Activated CD8-positive, alpha-beta memory T cell treated with anti-CD3 and anti-CD28 coated beads, Interleukin-2, amount 50 U/mL, for 24 hours (primary cell): ENCODE measurements around the gene AQP6.

Experiments used
- DNase-seq: peaks from one replicate; pipeline ENCODE4 v3.0.0-alpha.2; 2020; ENCODE audit errors: extremely low read depth

The AQP6 gene

DNA sequence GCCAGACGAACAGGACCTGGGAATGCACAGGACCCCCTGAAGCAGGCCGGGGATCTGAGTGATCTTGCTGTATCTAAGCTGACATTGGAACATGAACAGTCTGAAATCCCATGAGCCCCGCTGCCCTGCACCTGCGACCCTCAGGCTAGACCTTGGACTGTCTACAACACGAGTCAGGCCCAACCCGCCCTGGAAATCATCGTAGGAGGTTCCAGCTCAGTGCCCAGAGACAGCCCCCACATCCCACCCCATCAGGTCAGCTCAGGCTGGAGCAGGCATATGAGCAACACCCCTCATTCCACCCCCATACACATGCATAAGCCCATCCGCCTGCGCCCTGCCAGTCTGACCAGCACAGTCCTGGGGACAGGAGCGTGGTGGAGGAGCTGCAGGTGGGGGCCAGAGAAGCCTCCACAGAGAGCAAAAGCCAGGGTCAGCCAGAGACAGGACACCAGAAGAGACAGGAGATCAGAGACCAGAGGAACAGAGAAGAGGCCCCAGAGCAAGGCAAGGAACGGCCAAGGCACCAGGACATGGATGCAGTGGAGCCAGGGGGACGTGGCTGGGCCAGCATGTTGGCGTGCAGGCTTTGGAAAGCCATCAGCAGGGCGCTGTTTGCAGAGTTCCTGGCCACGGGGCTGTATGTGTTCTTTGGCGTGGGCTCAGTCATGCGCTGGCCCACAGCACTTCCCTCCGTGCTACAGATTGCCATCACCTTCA is at the start of gene AQP6:
TSS of gene AQP6 (plus strand) at position 307 of the 720 bp plus-strand sequence. CDS start at position 534, 227 bp downstream.
- DNase-seq: no peak

DNA sequence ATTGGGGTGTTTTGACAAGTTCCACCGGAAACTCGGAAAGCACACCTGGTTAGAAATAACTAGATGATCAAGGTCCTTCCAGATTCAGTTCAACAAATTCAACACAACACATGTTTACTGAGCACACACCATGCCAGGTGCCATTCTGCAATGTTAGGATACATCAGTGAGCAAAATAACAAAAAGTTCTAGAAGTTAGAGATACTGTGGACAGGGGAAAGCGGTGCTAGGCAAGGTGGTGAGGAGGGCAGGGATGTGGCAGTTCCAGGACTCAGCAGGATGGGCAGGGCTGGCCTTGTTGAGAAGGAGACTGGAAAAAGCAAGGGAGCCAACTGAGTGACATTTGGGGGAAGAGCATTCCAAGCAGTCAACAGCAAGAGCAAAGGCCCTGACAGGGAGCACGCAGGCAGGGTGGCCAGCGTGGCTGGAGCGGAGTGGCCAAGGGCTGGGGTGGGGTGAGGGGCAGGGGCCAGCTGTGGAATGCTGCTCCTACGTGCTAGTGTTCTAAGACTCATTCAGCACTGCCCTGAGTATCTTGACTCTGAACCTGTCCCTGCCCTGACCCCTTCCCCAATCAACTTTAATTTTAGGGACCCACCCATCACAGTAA is 49.6 kb upstream of the AQP6 start:
- DNase-seq: no peak

- DNase-seq: no peak
These were observed 48.7 kb upstream of the AQP6 start for GRCh38 chr12:49923880-49924556.

GRCh38 chr12:49924628-49925246 is 48.0 kb upstream of the AQP6 start:
- no peak for DNase-seq

- no peak for DNase-seq
These were observed 47.1 kb upstream of the AQP6 start for GRCh38 chr12:49925433-49926204.

GRCh38 chr12:49928471-49928870 is 44.3 kb upstream of the AQP6 start:
- DNase-seq: no peak

DNA sequence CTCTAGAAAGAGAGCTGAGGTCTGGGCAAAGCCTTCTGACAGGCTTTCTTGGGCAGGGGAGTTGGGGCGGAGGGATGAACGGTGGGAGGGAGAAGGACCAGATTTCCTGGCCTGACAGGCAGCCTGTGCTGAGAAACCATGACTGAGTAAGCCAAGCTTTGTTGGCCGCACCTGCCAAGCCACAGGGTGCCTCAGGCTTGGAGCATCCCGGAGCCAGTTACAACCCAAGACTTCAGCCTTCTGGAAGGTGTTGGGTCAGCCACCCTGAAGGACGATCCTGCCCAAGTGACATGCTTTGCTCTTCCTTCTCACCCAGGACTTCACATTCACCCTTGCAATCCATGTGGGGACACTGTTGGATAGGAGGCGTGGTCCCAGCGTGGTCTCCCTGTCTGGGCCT is 43.2 kb upstream of the AQP6 start:
- no peak for DNase-seq

- no peak for DNase-seq
These were observed 42.0 kb upstream of the AQP6 start for GRCh38 chr12:49930515-49931288.

DNA sequence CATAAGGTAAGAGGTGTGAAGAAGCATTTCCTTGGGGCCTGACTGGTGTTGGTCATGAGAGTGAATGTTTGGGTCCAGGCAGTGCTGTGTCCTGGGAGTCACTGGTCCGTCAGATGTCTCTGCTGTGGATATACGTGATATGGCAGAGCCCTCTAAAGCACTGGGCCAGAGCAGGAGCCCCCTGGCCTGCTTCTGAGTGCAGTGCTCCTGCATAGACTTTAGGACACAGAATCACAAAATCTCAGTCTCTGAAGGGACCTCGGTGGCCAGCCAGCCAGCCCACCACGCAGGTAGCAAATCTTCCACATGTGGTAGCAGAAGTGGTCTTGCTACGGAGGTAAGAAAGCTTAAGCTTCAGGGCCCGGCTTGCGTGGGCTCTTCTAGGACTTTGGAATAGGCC is 40.7 kb upstream of the AQP6 start:
- no peak for DNase-seq

- DNase-seq: no peak
These were observed 40.1 kb upstream of the AQP6 start for GRCh38 chr12:49932533-49933130.

DNA sequence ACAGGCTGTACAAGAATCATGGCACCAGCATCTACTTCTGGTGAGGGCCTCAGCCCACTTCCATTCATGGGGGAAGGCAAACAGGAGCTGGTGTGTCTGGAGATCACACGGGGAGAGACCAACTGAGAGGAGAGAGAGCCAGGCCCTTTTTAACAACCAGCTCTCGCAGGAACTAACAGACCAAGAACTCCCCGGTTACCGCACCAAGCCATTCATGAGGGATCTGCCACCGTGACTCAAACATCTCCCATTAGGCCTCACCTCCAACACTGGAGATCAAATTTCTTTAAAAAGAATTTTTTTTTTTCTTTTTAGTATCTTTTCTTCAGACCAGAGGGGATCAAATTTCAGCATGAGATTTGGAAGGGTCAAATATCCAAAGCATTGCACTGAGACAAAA is 39.0 kb upstream of the AQP6 start:
- DNase-seq: no peak

- no peak for DNase-seq
These were observed 38.2 kb upstream of the AQP6 start for GRCh38 chr12:49934505-49934904.

DNA sequence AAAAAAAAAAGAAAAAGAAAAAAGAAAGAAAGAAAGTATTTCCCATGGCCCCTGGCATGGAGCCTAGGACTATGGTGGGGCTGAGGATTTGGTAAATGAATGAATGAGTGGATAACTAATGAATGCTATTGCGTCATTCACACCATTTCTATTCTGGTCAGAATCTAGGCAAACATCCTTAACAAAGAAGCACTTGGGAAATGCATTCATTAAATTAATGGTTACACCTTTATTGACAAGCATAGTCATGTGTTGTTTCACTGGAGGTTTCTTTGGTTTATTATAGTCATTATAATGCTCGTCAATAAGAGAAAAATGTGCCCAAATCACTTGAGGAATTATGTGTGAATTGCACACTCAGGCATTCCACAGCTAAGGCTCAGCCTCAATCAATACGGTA is 35.8 kb upstream of the AQP6 start:
- DNase-seq: no peak

DNA sequence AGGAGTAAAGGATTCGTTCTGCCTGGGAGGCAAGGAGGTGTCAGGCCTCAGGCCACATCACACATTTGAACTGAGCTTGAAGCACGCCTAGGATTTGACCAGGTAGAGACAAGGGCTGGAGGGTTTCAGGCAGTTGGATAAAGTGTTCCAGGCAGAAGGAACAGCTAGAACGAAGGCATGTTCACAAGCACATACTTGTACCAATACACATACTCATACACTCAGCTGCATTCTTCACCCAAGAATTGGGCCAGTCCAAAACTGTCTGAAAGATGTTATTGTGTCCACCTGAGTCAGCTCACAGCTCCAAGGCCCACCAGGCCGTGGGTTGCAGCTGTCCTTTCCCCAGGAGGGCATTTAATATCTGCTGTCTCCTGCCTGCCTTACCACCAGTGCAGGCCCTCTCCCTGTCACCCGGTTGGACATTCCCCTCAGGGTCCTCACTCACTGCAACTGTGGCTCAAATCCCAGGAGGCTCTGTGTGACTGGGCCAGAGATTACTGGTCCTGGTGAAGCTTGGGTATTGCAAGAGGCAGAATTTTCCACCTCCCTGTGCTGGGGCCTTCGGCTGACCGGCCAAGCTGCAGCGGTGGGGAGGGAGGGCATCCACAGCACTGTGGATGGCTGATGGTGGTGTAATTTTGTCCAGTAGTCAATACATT is 35.0 kb upstream of the AQP6 start:
- DNase-seq: no peak

- no peak for DNase-seq
These were observed 33.4 kb upstream of the AQP6 start for GRCh38 chr12:49939307-49939706.

GRCh38 chr12:49939707-49940106 is 33.0 kb upstream of the AQP6 start:
- no peak for DNase-seq

GRCh38 chr12:49941556-49942511 is 30.9 kb upstream of the AQP6 start:
- DNase-seq: no peak

- DNase-seq: no peak
These were observed 30.2 kb upstream of the AQP6 start for GRCh38 chr12:49942512-49942893.
